Progenitor cell of endocrine pancreas (in vitro differentiated cells): ENCODE results near the gene FGF19. TPM values are rescaled to one million over a fixed set of nuclear protein-coding genes. Genes with fewer than 3 reads are reported as not detected.

ENCODE experiments used
- DNase-seq: peaks from one replicate; pipeline ENCODE4 v3.0.0; 2021; ENCODE audit warnings: low spot score; ENCODE audit not compliant: unreplicated experiment
- H3K27ac Mint-ChIP-seq: 2 replicates; pipeline ENCODE4 v1.8.0; 2021; ENCODE audit warnings: mild to moderate bottlenecking, moderate library complexity, mixed read lengths
- H3K27me3 Mint-ChIP-seq: 2 replicates; pipeline ENCODE4 v1.8.0; 2021; ENCODE audit warnings: mixed read lengths
- H3K36me3 Mint-ChIP-seq: 2 replicates; pipeline ENCODE4 v1.8.0; 2022; ENCODE audit warnings: mixed read lengths; ENCODE audit not compliant: insufficient read depth
- H3K4me1 Mint-ChIP-seq: 2 replicates; pipeline ENCODE4 v1.8.0; 2021; ENCODE audit warnings: low read depth, mixed read lengths
- H3K4me3 Mint-ChIP-seq: 2 replicates; pipeline ENCODE4 v1.8.0; 2021; ENCODE audit warnings: low read depth, mild to moderate bottlenecking, moderate library complexity, mixed read lengths
- H3K9me3 Mint-ChIP-seq: 2 replicates; pipeline ENCODE4 v1.8.0; 2021; ENCODE audit warnings: low read depth, mixed read lengths
- CTCF ChIP-seq: fragments of 200-600 bp; sonication (generic); IDR thresholded peaks from one replicate; pipeline ENCODE4 v1.5.0; 2021; ENCODE audit warnings: antibody characterized with exemption, mild to moderate bottlenecking; ENCODE audit not compliant: unreplicated experiment
- total RNA-seq: library from RNA; stranded (reverse); gene quantifications from 2 replicates; pipeline ENCODE4 v1.2.1, GENCODE V29; 2021

The FGF19 gene
- total RNA-seq, 1 donor from 2014 or later: not detected

GRCh38 chr11:69654001-69654659, 49.7 kb downstream of the FGF19 start:
- H3K4me3 Mint-ChIP-seq: no peak overlapping the region
- H3K27me3 Mint-ChIP-seq: no peaks in the 10 kb centered on the region
- H3K36me3 Mint-ChIP-seq: peaks cover 21% of the 10 kb centered on the region
- no peaks in the 10 kb centered on the region for H3K9me3 Mint-ChIP-seq
- peaks cover 14% of the 10 kb centered on the region for H3K4me1 Mint-ChIP-seq
- no peak for TF ChIP-seq CTCF
- peak overlapping the region; percentile 80 for H3K27ac Mint-ChIP-seq
- DNase-seq: no peak

- no peak for DNase-seq
- TF ChIP-seq CTCF: no peak
- no peaks in the 10 kb centered on the region for H3K27me3 Mint-ChIP-seq
- peak overlapping the region; percentile 76 for H3K27ac Mint-ChIP-seq
- H3K36me3 Mint-ChIP-seq: peaks cover 21% of the 10 kb centered on the region
- peaks cover 12% of the 10 kb centered on the region for H3K4me1 Mint-ChIP-seq
- H3K4me3 Mint-ChIP-seq: no peak overlapping the region
- H3K9me3 Mint-ChIP-seq: no peaks in the 10 kb centered on the region
These were observed 50.3 kb downstream of the FGF19 start for GRCh38 chr11:69653406-69653960.

- Mint-ChIP-seq H3K9me3 (no peaks in the 10 kb centered on the region), H3K4me3 (no peak overlapping the region), H3K36me3 (peaks cover 21% of the 10 kb centered on the region), H3K4me1 (peaks cover 9% of the 10 kb centered on the region), H3K27me3 (no peaks in the 10 kb centered on the region), H3K27ac (peak overlapping the region; percentile 76)
- no peak for TF ChIP-seq CTCF
- no peak for DNase-seq
These were observed 50.8 kb downstream of the FGF19 start for GRCh38 chr11:69652999-69653398.

- Mint-ChIP-seq H3K27ac (peak overlapping the region; percentile 45), H3K4me1 (peaks cover 5% of the 10 kb centered on the region), H3K36me3 (peaks cover 21% of the 10 kb centered on the region), H3K4me3 (no peak overlapping the region), H3K9me3 (no peaks in the 10 kb centered on the region), H3K27me3 (no peaks in the 10 kb centered on the region)
- TF ChIP-seq CTCF: no peak
- DNase-seq: no peak
These were observed 51.8 kb downstream of the FGF19 start for GRCh38 chr11:69651834-69652620.

- H3K27me3 Mint-ChIP-seq: no peaks in the 10 kb centered on the region
- DNase-seq: no peak
- H3K4me3 Mint-ChIP-seq: no peak overlapping the region
- H3K4me1 Mint-ChIP-seq: peaks cover 5% of the 10 kb centered on the region
- peaks cover 21% of the 10 kb centered on the region for H3K36me3 Mint-ChIP-seq
- no peak for TF ChIP-seq CTCF
- no peak overlapping the region for H3K27ac Mint-ChIP-seq
- no peaks in the 10 kb centered on the region for H3K9me3 Mint-ChIP-seq
These were observed 52.9 kb downstream of the FGF19 start for GRCh38 chr11:69650832-69651344.
